K562 (cell line): Measurements from ENCODE around the gene DELE1. TPM values are rescaled to one million over a fixed set of nuclear protein-coding genes. Genes with fewer than 3 reads are reported as not detected.
A peak's percentile ranks its signal among the peaks of the same experiment; 100 is the strongest.

ENCODE experiments used
- ARID1B ChIP-seq: fragments of 450-650 bp; IDR thresholded peaks from 2 replicates; pipeline ENCODE4 v1.6.1; 2016; ENCODE audit warnings: antibody characterized with exemption, mild to moderate bottlenecking, inconsistent platforms
- BHLHE40 ChIP-seq: IDR thresholded peaks from 2 replicates; pipeline ENCODE4 v1.6.1; 2011; ENCODE audit warnings: low read length, improper control_type of control experiment
- BRF1 ChIP-seq: IDR thresholded peaks from 3 replicates; pipeline ENCODE4 v1.6.1; 2011; ENCODE audit warnings: borderline replicate concordance, mild to moderate bottlenecking; ENCODE audit not compliant: insufficient read length; ENCODE audit errors: extremely low read depth
- CEBPG ChIP-seq, 3 experiments: fragments of 200-800 bp in 1 of 3; sonication (Bioruptor generic) in 1 of 3; sonication (generic) in 1 of 3; formaldehyde crosslinking in 1 of 3; IDR thresholded peaks in 2 of 3; conservative IDR thresholded peaks in 1 of 3; 2 replicates each; pipeline versions ENCODE4 v1.6.1 to v1.8.0; 2016 to 2022; ENCODE audit warnings: missing compliant biosample characterization in 2 of 3, missing genetic modification characterization in 2 of 3, mild to moderate bottlenecking in 1 of 3, missing genetic modification reagents in 1 of 3
- COPS2 ChIP-seq: fragments of 450-650 bp; conservative IDR thresholded peaks from 2 replicates; pipeline ENCODE4 v1.6.1; 2016; ENCODE audit warnings: mild to moderate bottlenecking, moderate library complexity
- CTCF ChIP-seq, 3 experiments: IDR thresholded peaks in 2 of 3; conservative IDR thresholded peaks in 1 of 3; 2 replicates each; pipeline ENCODE4 v1.5.1; 2011 to 2012; ENCODE audit warnings: low read length in 3 of 3, mild to moderate bottlenecking in 3 of 3, control low read depth in 2 of 3, improper control_type of control experiment in 1 of 3, inconsistent platforms in 1 of 3, low read depth in 1 of 3, mixed read lengths in 1 of 3, moderate library complexity in 1 of 3; ENCODE audit not compliant: insufficient read depth in 2 of 3
- DPF2 ChIP-seq: fragments of 450-650 bp; IDR thresholded peaks from 2 replicates; pipeline ENCODE4 v1.6.1; 2016
- E2F3 ChIP-seq: fragments of 250-450 bp; sonication (Bioruptor Pico); IDR thresholded peaks from 2 replicates; pipeline ENCODE4 v1.4.0; 2020; ENCODE audit warnings: mild to moderate bottlenecking
- ELK1 ChIP-seq: sonication (generic); formaldehyde crosslinking; IDR thresholded peaks from 2 replicates; pipeline ENCODE4 v1.8.1; 2022; ENCODE audit warnings: missing genetic modification reagents
- ETV1 ChIP-seq: fragments of 450-650 bp; conservative IDR thresholded peaks from 2 replicates; pipeline ENCODE4 v1.6.1; 2016; ENCODE audit warnings: missing genetic modification characterization, control low read depth, low read depth, missing compliant biosample characterization
- EWSR1 ChIP-seq: fragments of 450-650 bp; IDR thresholded peaks from 2 replicates; pipeline ENCODE4 v1.6.1; 2018; ENCODE audit warnings: borderline replicate concordance, mild to moderate bottlenecking, low read depth, moderate library complexity; ENCODE audit not compliant: partially characterized antibody
- HDAC6 ChIP-seq: IDR thresholded peaks from 2 replicates; pipeline ENCODE4 v1.6.1; 2012; ENCODE audit warnings: low read depth, mild to moderate bottlenecking, control low read depth, inconsistent platforms, low read length, moderate library complexity
- HOXB6 ChIP-seq: fragments of 250-450 bp; sonication (Bioruptor Pico); IDR thresholded peaks from 2 replicates; pipeline ENCODE4 v1.5.1; 2022; ENCODE audit warnings: mild to moderate bottlenecking, borderline replicate concordance
- KAT2B ChIP-seq: IDR thresholded peaks from one replicate; pipeline ENCODE4 v1.6.1; 2012; ENCODE audit warnings: low read depth, mild to moderate bottlenecking, control low read depth, inconsistent platforms, low read length, moderate library complexity
- RFX1 ChIP-seq: fragments of 450-650 bp; IDR thresholded peaks from 2 replicates; pipeline ENCODE4 v1.6.1; 2016; ENCODE audit warnings: mild to moderate bottlenecking, moderate library complexity
- SMAD4 ChIP-seq: fragments of 250-450 bp; sonication (Bioruptor Pico); conservative IDR thresholded peaks from 2 replicates; pipeline ENCODE4 v1.8.0; 2021; ENCODE audit warnings: inconsistent platforms, mild to moderate bottlenecking, moderate library complexity
- SMARCC2 ChIP-seq: fragments of 450-650 bp; IDR thresholded peaks from 2 replicates; pipeline ENCODE4 v1.6.1; 2017; ENCODE audit warnings: antibody characterized with exemption, moderate library complexity, mild to moderate bottlenecking, low read depth
- TBP ChIP-seq: optimal IDR thresholded peaks from 2 replicates; pipeline ENCODE3; 2011; ENCODE audit warnings: low read depth, low read length, improper control_type of control experiment
- TOE1 ChIP-seq, 2 experiments: fragments of 450-650 bp in 1 of 2; sonication (generic) in 1 of 2; formaldehyde crosslinking in 1 of 2; IDR thresholded peaks; 2 replicates each; pipeline versions ENCODE4 v1.7.1 to v1.8.0; 2016 to 2022; ENCODE audit warnings: borderline replicate concordance in 2 of 2, mild to moderate bottlenecking in 2 of 2, antibody characterized with exemption in 1 of 2, inconsistent platforms in 1 of 2, low read depth in 1 of 2, missing genetic modification reagents in 1 of 2, moderate library complexity in 1 of 2
- YY1 ChIP-seq, 3 experiments: IDR thresholded peaks; 2 replicates each; pipeline ENCODE4 v1.6.1; 2011; ENCODE audit warnings: low read length in 2 of 3, mild to moderate bottlenecking in 2 of 3, moderate library complexity in 2 of 3, borderline replicate concordance in 1 of 3, control low read depth in 1 of 3, low read depth in 1 of 3; ENCODE audit not compliant: insufficient read depth in 3 of 3, insufficient replicate concordance in 2 of 3, control insufficient read depth in 1 of 3, insufficient read length in 1 of 3; ENCODE audit errors: extremely low read depth in 1 of 3
- ZBTB17 ChIP-seq: fragments of 450-650 bp; formaldehyde crosslinking; IDR thresholded peaks from 2 replicates; pipeline ENCODE4 v1.4.0; 2020; ENCODE audit warnings: mild to moderate bottlenecking
- ZNF431 ChIP-seq: sonication (generic); formaldehyde crosslinking; IDR thresholded peaks from 2 replicates; pipeline ENCODE4 v1.8.0; 2022; ENCODE audit warnings: mild to moderate bottlenecking, missing genetic modification reagents
- ZNF766 ChIP-seq: fragments of 200-800 bp; sonication (Bioruptor generic); conservative IDR thresholded peaks from 2 replicates; pipeline ENCODE4 v1.6.1; 2016; ENCODE audit warnings: missing genetic modification characterization, missing compliant biosample characterization
- ZNF830 ChIP-seq: fragments of 250-450 bp; sonication (Bioruptor Pico); IDR thresholded peaks from 2 replicates; pipeline ENCODE4 v1.5.0; 2021; ENCODE audit warnings: mild to moderate bottlenecking
- polyA plus RNA-seq, 8 experiments: library from polyadenylated mRNA; depleted of rRNA in 4 of 8; stranded (reverse) in 5 of 8; unstranded in 3 of 8; fragments of >200 nt; fragmentation: Nextera tagmentation in 2 of 8; fragmentation: Illumina TruSeq in 1 of 8; extraction: Ambion mirVana in 2 of 8; extraction: Trizol in 1 of 8; gene quantifications; 2 replicates each; pipeline versions ENCODE4 v1.2.1 to v1.2.3, GENCODE V29; 2011 to 2014; ENCODE audit warnings: inconsistent platforms in 1 of 8, missing spikeins in 1 of 8
- total RNA-seq, 7 experiments: library from RNA; depleted of rRNA in 6 of 7; stranded (reverse); fragments of >200 nt in 6 of 7; fragmentation: Illumina TruSeq in 2 of 7; extraction: Trizol in 2 of 7; gene quantifications; 2 replicates each; pipeline versions ENCODE4 v1.2.1 to v1.2.3, GENCODE V29; 2011 to 2021; ENCODE audit warnings: low replicate concordance in 1 of 7

The DELE1 gene
- total and polyA plus RNA-seq, 9 of the 15 experiments (the other 6 are each of a cell fraction or from before 2014, with no cell fraction given), result 16.6 to 74.4 (median 49.8) TPM

DNA sequence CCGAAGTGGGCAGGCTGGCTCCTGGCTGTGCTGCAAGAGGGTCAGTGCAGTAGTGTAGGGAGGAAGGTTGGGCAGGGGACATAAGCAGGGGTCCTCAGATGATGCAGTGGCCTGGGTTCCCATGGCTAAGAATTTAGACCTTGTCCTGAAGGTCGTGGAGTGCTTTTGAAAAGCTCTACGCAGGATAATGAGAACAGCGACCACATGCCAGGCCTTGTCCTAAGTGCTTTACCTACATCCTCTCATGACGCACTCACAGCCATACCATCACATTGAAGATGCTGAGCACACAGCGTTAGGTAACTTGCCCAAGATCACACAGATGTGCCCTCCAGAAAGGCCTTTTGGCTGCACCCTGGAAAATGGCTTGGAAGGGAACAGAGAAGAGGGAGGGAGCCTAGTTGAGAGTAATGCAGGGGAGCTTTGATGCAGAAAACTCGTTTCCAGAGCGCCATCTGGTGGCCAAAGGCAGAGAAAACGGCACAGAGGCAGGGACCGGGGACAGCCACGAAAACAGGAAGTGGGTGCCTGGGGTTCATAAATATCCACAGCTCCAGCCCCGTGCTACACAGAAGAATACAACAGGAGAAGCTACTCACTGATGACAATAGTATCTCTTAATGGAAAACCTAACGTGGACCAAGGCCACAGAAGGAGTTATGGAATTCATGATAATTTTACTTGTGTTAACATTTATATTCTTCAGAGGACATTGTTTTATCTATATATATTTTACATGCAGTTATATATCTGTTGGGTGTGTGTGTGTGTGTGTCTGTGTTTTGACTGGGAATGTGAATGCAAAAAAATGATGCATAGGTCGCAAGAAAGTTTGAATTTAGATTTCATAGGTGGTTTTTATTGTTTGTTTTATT lies 37.0 kb downstream of the DELE1 start (continued):
- TF ChIP-seq E2F3 (CRISPR knock-in tag) (no peak), BHLHE40 (peak; percentile 63), EWSR1 (no peak), SMAD4 (CRISPR knock-in tag) (0 out of 2 replicates have a peak, but pooled peaks have one; percentile 20), ELK1 (CRISPR knock-in tag) (no peak), CTCF (IDR thresholded peaks at IDR 0.05 in 2 of 3, conservative IDR thresholded peaks at IDR 0.05 in 1 of 3; ENCODE audit: insufficient read depth in 2 of 3, low read depth in 1 of 3, low read length in 3 of 3) (peak; percentile 90 to 95 (median 94)), ZNF766 (CRISPR knock-in tag) (0 out of 2 replicates have a peak, but pooled peaks have one; percentile 24), COPS2 (no peak), RFX1 (no peak), KAT2B (no peak), SMARCC2 (no peak), ZNF431 (no peak), CEBPG (CRISPR knock-in tag; IDR thresholded peaks at IDR 0.05) (no peak), CEBPG (tag; conservative IDR thresholded peaks at IDR 0.05 in 1 of 2, IDR thresholded peaks at IDR 0.05 in 1 of 2) (no peak), TBP (peak; percentile 34), YY1 (IDR thresholded peaks at IDR 0.05; ENCODE audit: borderline replicate concordance in 1 of 3, control insufficient read depth in 1 of 3, extremely low read depth in 1 of 3, insufficient read depth in 3 of 3, insufficient read length in 1 of 3, insufficient replicate concordance in 2 of 3, low read depth in 1 of 3, low read length in 2 of 3) (peak in 2 of 3 experiments; percentile 39 to 65), ETV1 (peak; percentile 84), BRF1 (no peak), ZNF830 (CRISPR knock-in tag) (no peak), ZBTB17 (CRISPR knock-in tag) (0 out of 2 replicates have a peak, but pooled peaks have one; percentile 27), ARID1B (0 out of 2 replicates have a peak, but pooled peaks have one; percentile 27), HDAC6 (no peak), HOXB6 (no peak), TOE1 (IDR thresholded peaks at IDR 0.05; ENCODE audit: borderline replicate concordance) (peak; percentile 43; the same call in 1 of the 2 replicates), TOE1 (CRISPR knock-in tag; IDR thresholded peaks at IDR 0.05; ENCODE audit: borderline replicate concordance, low read depth) (no peak), DPF2 (peak; percentile 55)
